HepG2 (cell line): ENCODE results near the gene ATG4D. TPM values are rescaled to one million over a fixed set of nuclear protein-coding genes. Genes with fewer than 3 reads are reported as not detected.

Experiments
- ATM ChIP-seq: fragments of 450-650 bp; IDR thresholded peaks from 2 replicates; pipeline ENCODE4 v1.7.1; 2017; ENCODE audit warnings: mild to moderate bottlenecking, borderline replicate concordance
- CENPT ChIP-seq: sonication (generic); formaldehyde crosslinking; IDR thresholded peaks from 2 replicates; pipeline ENCODE4 v1.8.0; 2022; ENCODE audit warnings: low read depth, mild to moderate bottlenecking, moderate library complexity, missing genetic modification reagents
- FOXA3 ChIP-seq: IDR thresholded peaks from 2 replicates; pipeline ENCODE4 v1.6.1; 2016; ENCODE audit warnings: missing genetic modification reagents, missing compliant biosample characterization
- IRF2 ChIP-seq: IDR thresholded peaks from 2 replicates; pipeline ENCODE4 v1.6.1; 2018; ENCODE audit warnings: missing genetic modification reagents, missing compliant biosample characterization
- PAX8 ChIP-seq: sonication (generic); formaldehyde crosslinking; IDR thresholded peaks from 2 replicates; pipeline ENCODE4 v1.8.0; 2022; ENCODE audit warnings: mild to moderate bottlenecking, missing genetic modification reagents, borderline replicate concordance
- POGK ChIP-seq: sonication (generic); formaldehyde crosslinking; conservative IDR thresholded peaks from 2 replicates; pipeline ENCODE4 v1.8.0; 2022; ENCODE audit warnings: mild to moderate bottlenecking, moderate library complexity, missing genetic modification reagents
- SRSF9 ChIP-seq: fragments of 200-400 bp; formaldehyde crosslinking; IDR thresholded peaks from 2 replicates; pipeline ENCODE4 v1.6.1; 2018; ENCODE audit warnings: borderline replicate concordance, mild to moderate bottlenecking, low read depth, low read length; ENCODE audit not compliant: insufficient read depth, poor library complexity, severe bottlenecking
- TBX3 ChIP-seq: fragments of 450-650 bp; IDR thresholded peaks from 2 replicates; pipeline ENCODE4 v1.6.1; 2017; ENCODE audit warnings: antibody characterized with exemption, mild to moderate bottlenecking, inconsistent platforms, borderline replicate concordance
- ZNF263 ChIP-seq: sonication (generic); formaldehyde crosslinking; IDR thresholded peaks from 2 replicates; pipeline ENCODE4 v1.4.0; 2020; ENCODE audit warnings: missing genetic modification reagents
- ZNF414 ChIP-seq: sonication (generic); formaldehyde crosslinking; IDR thresholded peaks from 2 replicates; pipeline ENCODE4 v1.5.0; 2020; ENCODE audit warnings: missing genetic modification reagents
- ZNF441 ChIP-seq: sonication (generic); formaldehyde crosslinking; IDR thresholded peaks from 2 replicates; pipeline ENCODE4 v1.7.0; 2021; ENCODE audit warnings: missing genetic modification reagents, borderline replicate concordance
- ZNF563 ChIP-seq: sonication (generic); formaldehyde crosslinking; IDR thresholded peaks from 2 replicates; pipeline ENCODE4 v1.8.0; 2022; ENCODE audit warnings: mild to moderate bottlenecking, moderate library complexity, missing genetic modification reagents
- ZNF703 ChIP-seq: sonication (generic); formaldehyde crosslinking; IDR thresholded peaks from 2 replicates; pipeline ENCODE4 v1.5.1; 2020; ENCODE audit warnings: missing genetic modification reagents, mild to moderate bottlenecking, moderate library complexity, borderline replicate concordance
- polyA plus RNA-seq, 8 experiments: library from polyadenylated mRNA; depleted of rRNA in 3 of 8; stranded (reverse) in 7 of 8; unstranded in 1 of 8; fragments of >200 nt; fragmentation: Illumina TruSeq in 4 of 8; extraction: Trizol in 4 of 8; gene quantifications; 2 replicates each; pipeline versions ENCODE4 v1.2.1 to v1.2.3, GENCODE V29; 2011 to 2016; ENCODE audit warnings: low read depth in 4 of 8, missing spikeins in 1 of 8, mixed read lengths in 1 of 8; ENCODE audit not compliant: insufficient read depth in 1 of 8
- total RNA-seq, 5 experiments: library from RNA; depleted of rRNA; stranded (reverse); fragments of >200 nt; fragmentation: Illumina TruSeq; extraction: Trizol; gene quantifications; 2 replicates each; pipeline ENCODE4 v1.2.3, GENCODE V29; 2016; ENCODE audit warnings: low read depth in 1 of 5
- TF ChIP-seq, protein P1 (sequence below): sonication (generic); formaldehyde crosslinking; IDR thresholded peaks from 2 replicates; pipeline ENCODE4 v1.4.0; 2020; ENCODE audit warnings: low read depth, missing genetic modification reagents
- TF ChIP-seq, protein P2 (sequence below): IDR thresholded peaks from 2 replicates; pipeline ENCODE4 v1.6.1; 2012; ENCODE audit warnings: inconsistent platforms
- TF ChIP-seq, protein P3 (sequence below): sonication (generic); formaldehyde crosslinking; IDR thresholded peaks from 2 replicates; pipeline ENCODE4 v1.5.1; 2020; ENCODE audit warnings: mild to moderate bottlenecking, missing genetic modification reagents, moderate library complexity
- TF ChIP-seq, protein P4 (sequence below): IDR thresholded peaks from 2 replicates; pipeline ENCODE4 v1.6.1; 2012; ENCODE audit warnings: low read depth, low read length, improper control_type of control experiment

Gene ATG4D
- total and polyA plus RNA-seq, 2 of the 13 experiments (the other 11 are each of a cell fraction or from before 2014, with no cell fraction given) = 17.8 to 19.0 TPM

DNA sequence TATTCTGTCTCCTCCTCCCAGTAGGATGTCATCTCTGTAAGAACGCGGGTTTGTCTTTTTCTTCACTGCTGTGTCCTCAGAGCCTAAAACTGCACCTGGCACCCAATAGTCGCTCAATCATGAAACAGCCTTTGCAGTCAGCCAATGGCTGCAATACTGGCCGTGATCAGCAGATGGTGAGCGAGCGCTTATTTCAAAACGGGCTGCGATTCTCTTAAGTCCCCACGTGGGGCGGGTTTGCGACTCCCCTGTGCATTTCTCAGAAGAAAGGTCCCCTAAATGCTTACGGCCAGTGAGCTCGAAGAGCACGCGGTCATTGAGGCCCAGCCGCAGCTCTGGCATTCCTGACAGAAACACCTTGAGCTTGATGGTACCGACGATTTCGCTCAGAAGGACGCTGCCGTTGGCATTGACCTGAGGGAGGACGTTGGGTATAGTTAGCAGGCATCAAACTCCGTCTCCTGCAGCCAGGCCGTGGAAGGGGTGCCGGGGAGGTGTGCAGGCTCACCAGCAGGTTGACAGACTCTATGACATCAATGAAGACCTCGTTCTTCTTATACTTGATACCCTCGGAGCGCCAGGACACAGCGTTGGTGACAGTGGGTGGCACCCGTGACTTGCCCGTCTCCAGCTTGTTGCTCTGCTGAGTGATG is 37.4 kb downstream of the ATG4D start (continued):
- 0 out of 2 replicates have a peak, but pooled peaks have one; percentile 41 for TF ChIP-seq ZNF441 (CRISPR knock-in tag)
- no peak for TF ChIP-seq SRSF9
- peak; percentile 27; the same call in 1 of the 2 replicates for TF ChIP-seq FOXA3 (CRISPR knock-in tag)
- TF ChIP-seq, protein P1, sequence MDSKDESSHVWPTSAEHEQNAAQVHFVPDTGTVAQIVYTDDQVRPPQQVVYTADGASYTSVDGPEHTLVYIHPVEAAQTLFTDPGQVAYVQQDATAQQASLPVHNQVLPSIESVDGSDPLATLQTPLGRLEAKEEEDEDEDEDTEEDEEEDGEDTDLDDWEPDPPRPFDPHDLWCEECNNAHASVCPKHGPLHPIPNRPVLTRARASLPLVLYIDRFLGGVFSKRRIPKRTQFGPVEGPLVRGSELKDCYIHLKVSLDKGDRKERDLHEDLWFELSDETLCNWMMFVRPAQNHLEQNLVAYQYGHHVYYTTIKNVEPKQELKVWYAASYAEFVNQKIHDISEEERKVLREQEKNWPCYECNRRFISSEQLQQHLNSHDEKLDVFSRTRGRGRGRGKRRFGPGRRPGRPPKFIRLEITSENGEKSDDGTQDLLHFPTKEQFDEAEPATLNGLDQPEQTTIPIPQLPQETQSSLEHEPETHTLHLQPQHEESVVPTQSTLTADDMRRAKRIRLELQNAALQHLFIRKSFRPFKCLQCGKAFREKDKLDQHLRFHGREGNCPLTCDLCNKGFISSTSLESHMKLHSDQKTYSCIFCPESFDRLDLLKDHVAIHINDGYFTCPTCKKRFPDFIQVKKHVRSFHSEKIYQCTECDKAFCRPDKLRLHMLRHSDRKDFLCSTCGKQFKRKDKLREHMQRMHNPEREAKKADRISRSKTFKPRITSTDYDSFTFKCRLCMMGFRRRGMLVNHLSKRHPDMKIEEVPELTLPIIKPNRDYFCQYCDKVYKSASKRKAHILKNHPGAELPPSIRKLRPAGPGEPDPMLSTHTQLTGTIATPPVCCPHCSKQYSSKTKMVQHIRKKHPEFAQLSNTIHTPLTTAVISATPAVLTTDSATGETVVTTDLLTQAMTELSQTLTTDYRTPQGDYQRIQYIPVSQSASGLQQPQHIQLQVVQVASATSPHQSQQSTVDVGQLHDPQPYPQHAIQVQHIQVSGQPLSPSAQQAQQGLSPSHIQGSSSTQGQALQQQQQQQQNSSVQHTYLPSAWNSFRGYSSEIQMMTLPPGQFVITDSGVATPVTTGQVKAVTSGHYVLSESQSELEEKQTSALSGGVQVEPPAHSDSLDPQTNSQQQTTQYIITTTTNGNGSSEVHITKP = peak; percentile 41; the same call in 1 of the 2 replicates
- TF ChIP-seq IRF2 = no peak; the same call in 1 of the 2 replicates
- no peak for TF ChIP-seq ZNF703
- TF ChIP-seq, protein P2, sequence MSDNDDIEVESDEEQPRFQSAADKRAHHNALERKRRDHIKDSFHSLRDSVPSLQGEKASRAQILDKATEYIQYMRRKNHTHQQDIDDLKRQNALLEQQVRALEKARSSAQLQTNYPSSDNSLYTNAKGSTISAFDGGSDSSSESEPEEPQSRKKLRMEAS = peak; percentile 76
- no peak for TF ChIP-seq POGK (CRISPR knock-in tag)
- no peak for TF ChIP-seq CENPT
- TF ChIP-seq ZNF263 (CRISPR knock-in tag) = 0 out of 2 replicates have a peak, but pooled peaks have one; percentile 44
- TF ChIP-seq TBX3 = no peak
- TF ChIP-seq ATM = no peak
- TF ChIP-seq, protein P3, sequence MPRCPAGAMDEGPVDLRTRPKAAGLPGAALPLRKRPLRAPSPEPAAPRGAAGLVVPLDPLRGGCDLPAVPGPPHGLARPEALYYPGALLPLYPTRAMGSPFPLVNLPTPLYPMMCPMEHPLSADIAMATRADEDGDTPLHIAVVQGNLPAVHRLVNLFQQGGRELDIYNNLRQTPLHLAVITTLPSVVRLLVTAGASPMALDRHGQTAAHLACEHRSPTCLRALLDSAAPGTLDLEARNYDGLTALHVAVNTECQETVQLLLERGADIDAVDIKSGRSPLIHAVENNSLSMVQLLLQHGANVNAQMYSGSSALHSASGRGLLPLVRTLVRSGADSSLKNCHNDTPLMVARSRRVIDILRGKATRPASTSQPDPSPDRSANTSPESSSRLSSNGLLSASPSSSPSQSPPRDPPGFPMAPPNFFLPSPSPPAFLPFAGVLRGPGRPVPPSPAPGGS (CRISPR knock-in tag) = 0 out of 2 replicates have a peak, but pooled peaks have one; percentile 42
- TF ChIP-seq ZNF563 = no peak
- TF ChIP-seq ZNF414 (CRISPR knock-in tag) = no peak
- TF ChIP-seq, protein P4, sequence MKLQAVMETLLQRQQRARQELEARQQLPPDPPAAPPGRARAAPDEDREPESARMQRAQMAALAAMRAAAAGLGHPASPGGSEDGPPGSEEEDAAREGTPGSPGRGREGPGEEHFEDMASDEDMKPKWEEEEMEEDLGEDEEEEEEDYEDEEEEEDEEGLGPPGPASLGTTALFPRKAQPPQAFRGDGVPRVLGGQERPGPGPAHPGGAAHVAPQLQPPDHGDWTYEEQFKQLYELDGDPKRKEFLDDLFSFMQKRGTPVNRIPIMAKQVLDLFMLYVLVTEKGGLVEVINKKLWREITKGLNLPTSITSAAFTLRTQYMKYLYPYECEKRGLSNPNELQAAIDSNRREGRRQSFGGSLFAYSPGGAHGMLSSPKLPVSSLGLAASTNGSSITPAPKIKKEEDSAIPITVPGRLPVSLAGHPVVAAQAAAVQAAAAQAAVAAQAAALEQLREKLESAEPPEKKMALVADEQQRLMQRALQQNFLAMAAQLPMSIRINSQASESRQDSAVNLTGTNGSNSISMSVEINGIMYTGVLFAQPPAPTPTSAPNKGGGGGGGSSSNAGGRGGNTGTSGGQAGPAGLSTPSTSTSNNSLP = no peak
- no peak for TF ChIP-seq PAX8
